GM19395 (cell line): ENCODE measurements around the gene NUP214.

Experiments used
- ATAC-seq: cut with Tn5 transposase; IDR thresholded peaks from one replicate; pipeline ENCODE4 v1.9.1; 2021; ENCODE audit warnings: mild to moderate bottlenecking, moderate library complexity; ENCODE audit not compliant: unreplicated experiment

NUP214 gene

DNA sequence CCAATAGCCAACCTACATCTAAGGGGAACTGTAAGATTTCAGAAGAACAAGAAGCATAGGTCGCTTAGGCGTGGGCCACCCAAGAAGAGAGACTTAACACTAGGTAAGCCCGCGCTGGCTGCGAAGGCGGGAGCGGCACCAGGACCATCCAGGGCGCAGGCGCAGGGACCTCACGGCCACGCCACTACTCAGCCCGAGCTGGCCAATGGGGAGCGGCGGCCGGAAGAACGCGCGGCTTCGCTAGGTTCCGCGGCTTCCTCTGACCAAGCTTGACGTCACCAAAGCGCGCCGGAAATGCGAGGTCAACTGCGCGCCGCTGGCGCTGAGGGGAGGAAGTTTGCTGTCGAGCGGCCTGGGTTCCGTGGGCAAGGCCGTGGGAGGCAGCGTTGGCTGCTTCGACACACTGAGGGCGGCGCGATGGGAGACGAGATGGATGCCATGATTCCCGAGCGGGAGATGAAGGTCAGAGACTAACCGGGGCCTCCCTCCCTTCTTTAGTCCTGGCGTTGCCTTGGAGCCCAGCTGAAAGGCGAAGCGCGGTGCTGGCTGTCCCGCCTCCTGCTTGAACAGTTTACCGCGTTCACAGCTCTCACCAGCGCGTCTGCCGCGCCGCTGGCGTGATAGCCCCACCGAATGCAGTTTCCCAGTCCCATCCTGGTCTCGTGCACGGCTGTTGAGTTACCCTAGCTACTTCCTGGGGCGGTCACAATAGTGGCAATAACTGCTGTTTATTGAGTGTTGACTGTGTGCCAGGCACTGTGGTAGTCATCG is at the start of gene NUP214:
TSS of gene NUP214 (plus strand) at position 299 of the 771 bp plus-strand sequence. CDS start at position 418, 119 bp downstream.
- peak; percentile 88 for ATAC-seq

DNA sequence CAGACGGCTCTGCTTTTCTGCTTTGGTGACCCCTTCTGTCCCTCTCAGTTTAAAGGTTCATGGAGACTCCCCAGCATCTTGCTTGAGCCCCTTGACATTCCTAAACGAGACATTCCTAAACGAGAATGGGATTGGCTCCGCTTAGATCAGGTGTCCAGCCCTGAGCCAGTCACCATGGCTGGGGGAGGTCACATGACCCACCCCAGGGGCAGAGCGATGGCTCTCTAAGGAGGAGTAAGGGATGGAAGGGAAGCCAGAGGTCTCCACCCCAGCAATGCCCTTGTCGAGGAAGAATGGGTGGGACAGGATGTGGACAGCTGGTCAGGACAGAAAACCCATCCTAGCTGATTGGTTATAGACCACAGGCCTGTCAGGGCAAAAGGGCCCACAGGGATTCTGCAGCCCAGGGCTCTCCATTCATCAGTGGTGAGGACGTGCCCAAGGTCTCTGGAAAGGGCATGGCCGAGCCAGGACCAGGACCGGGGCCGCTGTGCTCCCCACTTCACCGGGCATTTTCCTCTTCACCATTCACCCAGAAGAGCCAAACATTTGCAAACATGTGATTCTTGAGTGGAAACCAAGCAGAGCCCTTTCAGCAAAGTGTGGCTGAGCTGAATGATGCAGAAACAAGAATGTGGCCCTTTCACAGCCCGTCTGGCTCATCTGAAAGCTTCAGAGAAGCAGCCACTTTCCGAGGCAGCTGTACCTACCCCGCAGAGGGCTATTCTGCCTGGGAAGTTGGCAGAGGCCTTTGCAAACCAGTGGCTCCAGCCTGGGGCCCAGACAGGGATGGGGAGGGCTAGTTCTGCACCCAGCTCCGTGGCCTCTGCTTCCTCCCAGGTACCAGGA is 48.8 kb upstream of the NUP214 start:
- no peak for ATAC-seq

DNA sequence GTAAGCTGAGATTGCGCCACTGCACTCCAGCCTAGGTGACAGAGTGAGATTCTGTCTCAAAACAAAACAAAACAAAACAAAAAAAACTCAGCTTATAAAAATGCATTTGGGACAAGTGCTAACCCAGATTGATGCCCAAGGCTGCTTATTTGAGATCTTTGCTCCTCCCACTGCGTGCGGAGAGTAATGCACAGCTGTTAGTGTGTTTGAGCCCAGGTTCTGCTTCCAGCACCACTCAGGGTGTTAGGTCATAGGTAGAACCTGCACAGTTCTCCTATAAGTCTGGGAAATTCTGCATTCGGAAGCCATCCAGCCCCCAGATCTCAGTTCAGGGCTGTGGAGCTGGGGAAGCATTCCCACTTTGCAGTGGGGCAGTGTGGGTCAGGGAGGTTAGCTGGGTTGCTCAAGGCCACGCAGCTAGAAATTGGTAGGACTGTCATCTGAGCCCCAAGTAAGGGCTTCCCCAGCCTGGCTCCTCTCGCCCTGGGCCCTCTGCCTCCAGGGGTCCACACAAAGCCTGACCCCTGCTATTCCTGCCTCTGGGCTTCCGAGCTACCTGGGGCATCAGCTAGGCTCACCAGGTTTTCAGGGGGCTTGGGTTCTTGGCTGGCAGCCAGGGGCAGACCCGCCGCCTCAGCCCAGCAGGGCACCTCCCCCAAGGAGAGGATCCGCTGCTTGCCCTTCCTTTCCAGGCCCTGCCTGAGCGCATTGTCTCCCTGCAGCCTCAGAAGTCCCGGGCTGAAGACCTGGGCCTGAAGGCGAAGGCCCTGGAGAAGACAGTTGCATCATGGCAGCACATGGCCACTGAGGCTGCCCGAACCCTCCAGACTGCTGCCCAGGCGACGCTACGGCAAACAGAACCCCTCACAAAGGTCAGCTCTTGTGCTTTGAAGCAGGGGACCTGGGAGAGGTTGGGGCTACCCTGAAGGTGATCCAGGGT is 46.7 kb upstream of the NUP214 start:
- no peak for ATAC-seq

DNA sequence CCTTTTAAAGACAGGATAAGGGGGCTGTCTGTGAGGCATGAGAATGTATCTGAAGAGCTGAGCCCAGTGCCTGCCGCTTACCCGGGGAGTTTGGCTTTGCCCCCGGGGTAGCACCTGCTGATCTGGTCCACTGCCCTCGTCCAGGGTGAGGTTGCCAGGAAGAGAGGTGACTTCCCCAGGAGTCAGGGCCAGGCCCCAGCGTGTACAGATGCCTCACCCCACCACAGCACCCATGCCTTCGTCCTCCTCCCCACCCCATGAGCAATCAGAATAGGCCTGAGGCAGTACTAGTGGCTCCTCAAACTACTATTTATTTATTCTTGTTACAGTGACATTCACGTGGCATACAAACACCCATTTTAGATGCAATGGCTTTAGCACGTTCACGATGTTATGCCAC is 44.8 kb upstream of the NUP214 start:
- no peak for ATAC-seq

DNA sequence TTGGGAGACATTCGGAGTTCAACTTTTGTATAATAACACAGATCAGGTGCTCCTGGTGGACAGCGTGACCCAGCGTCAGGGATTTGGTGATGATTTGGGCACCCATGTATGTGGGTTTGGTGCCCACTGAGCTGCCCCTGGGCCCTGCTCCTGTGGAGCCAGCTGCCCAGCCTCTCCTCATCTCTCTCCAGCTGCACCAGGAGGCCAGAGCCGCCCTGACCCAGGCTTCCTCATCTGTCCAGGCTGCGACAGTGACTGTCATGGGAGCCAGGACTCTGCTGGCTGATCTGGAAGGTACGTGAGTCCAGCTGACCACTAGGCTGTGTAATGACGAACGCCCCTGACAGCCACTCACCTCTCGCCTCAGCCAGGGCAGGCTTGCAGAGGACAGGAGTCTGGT is 43.5 kb upstream of the NUP214 start:
- ATAC-seq = no peak

DNA sequence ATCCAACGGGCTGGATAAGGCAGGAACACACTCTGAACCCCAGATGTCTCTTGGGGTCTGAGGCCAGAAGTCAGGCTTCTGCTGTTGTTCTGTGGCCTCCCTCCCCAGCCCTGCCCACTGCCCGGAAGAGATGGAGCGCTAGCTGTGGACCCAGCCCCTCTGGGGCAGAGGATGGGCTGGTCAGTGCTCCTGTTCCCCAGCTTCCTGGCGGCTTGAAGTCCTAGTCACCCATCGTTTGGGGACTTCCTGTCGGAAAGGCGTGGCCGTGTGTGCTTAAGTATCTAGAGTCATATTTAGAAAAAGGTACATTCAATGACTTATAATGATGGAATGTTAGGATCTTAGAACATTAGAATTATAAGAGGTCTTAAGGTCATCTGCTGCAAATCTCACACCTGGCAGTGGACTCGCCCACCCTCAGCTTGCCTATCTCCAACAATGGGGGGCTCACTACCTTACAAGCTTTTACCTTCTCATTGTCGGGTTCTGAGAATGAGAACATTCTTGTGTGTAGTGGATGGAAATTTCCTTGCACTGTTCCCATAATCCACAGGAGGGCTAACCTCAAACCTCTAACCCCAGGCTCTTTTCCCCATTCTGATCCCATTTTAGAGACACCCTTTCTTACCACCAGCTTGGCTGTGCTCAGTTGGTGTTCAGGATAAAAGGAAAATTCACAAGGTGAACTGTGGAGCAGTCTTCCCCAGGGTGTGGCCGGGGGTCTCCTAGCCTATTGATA is 42.4 kb upstream of the NUP214 start:
- no peak for ATAC-seq

DNA sequence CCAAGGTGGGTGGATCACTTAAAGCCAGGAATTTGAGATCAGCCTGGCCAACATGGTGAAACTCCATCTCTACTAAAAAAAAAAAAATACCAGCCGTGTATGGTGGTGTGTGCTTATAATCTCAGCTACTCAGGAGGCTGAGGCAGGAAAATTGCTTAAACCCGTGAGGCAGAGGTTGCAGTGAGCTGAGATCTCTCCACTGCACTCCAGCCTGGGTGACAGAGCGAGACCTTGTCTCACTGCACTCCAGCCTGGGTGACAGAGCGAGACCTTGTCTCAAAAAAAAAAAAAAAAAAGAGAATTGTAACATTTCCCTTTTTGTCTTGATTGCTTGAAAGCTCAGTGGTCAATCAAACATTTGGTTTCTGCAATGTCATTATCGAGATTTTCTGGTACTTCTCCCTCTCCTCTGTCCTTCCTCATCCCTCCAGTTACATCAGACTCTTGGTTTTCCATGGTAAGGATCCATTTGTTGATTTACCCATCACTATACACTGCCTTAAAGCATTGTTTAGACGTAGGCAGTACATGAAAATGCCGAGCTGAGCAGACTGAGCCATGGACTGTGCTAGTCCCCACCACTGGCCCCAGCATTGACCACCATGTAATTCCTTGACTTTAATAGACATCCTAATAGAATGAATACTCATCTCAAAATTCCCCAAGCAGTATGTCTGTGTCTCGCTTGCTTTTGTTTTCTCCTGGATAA is 40.6 kb upstream of the NUP214 start:
- ATAC-seq = no peak

DNA sequence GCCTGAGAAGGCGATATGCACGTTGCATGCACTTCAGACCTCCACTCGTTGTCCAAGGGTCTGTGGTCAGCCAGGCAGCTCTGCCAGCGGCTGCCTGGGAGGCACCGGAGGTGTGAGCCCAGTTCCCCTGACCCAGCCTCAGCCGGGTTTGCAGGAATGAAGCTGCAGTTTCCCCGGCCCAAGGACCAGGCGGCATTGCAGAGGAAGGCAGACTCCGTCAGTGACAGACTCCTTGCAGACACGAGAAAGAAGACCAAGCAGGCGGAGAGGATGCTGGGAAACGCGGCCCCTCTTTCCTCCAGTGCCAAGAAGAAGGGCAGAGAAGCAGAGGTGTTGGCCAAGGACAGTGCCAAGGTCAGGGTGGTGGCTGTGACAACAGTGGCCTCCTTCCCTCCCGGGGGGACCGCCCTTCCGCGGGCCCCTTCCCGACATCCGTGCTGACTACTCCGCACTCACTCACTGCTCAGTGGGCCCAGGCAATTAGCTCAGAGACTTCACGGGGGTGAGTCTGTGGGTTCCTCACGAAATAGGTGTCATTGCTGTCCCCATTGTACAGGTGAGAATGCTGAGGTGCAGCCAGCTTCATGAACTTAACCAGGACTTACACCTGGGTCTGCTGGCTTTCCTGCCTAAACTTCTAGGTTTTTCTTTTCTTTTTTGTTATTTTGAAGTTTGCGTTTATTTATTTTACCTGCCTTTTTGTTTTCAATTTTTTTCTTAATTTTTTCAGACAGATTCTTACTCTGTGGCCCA is 39.8 kb upstream of the NUP214 start:
- ATAC-seq = no peak

DNA sequence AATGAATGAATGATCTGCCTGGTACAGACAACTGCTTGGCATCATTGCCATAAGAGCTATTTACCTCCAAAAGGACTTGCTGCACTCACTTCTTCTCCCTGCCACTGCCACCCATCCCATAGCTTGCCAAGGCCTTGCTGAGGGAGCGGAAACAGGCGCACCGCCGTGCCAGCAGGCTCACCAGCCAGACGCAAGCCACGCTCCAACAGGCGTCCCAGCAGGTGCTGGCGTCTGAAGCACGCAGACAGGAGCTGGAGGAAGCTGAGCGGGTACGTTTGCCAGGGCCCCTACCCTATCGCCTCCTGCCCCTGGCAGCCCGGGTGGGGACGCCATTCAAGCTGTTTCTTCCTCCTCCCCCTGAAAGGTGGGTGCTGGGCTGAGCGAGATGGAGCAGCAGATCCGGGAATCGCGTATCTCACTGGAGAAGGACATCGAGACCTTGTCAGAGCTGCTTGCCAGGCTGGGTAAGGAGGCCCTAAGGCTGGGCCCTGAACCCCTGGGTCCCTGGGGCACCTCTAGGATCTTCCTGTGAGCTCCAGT is 38.0 kb upstream of the NUP214 start:
- no peak for ATAC-seq

DNA sequence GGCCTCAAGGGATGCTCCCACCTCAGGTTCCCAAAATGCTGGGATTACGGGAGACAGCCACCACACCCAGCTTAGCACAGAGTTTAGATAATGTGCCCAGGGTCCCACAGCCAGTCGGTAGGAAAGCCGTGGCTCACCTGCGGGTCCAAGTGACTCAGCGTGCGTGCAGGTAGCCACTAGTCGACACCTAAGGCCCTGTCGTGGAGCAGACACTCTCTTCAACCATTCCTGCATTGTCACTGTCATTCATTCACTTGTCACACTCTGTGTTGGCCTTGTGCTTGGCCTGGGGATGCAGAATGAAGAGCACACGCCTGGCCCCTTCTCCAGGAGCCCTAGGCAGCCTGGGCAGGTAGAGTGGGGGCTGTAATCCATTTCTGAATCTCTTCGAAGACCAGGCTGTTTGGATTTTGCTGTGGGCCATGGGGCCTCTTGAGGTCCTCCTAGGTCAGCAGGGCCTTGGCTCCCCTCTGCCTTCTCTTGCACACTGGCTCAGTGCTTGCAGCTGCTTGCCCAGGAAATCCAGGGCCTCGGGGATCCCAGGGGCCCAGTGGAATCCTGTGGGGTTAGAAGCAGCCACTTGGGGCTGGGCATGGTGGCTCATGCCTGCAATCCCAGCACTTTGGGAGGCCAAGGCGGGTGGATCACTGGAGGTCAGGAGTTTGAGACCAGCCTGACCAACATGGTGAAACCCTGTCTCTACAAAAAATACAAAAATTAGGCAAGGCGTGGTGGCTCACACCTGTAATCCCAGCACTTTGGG is 35.2 kb upstream of the NUP214 start:
- ATAC-seq = no peak

DNA sequence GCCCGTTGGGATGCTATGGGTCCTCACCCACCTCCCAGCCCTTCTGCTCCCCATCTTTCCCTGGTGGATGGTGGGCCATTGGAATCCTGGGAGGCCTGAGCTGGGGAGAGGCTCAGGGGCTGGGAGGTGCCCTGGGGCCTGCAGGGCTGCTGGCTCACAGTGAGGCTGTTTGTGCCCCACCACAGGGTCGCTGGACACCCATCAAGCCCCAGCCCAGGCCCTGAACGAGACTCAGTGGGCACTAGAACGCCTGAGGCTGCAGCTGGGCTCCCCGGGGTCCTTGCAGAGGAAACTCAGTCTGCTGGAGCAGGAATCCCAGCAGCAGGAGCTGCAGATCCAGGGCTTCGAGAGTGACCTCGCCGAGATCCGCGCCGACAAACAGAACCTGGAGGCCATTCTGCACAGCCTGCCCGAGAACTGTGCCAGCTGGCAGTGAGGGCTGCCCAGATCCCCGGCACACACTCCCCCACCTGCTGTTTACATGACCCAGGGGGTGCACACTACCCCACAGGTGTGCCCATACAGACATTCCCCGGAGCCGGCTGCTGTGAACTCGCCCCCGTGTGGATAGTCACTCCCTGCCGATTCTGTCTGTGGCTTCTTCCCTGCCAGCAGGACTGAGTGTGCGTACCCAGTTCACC is 33.9 kb upstream of the NUP214 start:
- no peak for ATAC-seq

DNA sequence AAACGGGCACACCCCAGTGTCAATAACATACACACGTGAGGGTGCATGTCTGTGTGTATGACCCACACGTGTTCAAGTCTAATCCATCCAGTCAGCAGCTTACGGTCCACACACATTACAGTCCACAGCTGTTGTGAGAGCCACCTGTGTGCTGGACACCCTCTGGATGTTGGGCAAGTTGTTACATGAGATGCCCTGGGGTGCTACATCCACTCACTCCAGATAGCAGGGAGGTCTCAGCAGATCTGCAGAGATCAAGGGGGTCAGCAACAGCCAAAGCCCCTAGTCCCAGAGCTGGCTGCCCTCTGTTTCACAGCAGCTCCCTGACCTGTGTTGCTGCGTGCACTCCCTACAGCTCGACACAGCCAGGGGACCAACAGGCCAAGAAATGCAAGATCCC is 33.4 kb upstream of the NUP214 start:
- ATAC-seq = no peak

DNA sequence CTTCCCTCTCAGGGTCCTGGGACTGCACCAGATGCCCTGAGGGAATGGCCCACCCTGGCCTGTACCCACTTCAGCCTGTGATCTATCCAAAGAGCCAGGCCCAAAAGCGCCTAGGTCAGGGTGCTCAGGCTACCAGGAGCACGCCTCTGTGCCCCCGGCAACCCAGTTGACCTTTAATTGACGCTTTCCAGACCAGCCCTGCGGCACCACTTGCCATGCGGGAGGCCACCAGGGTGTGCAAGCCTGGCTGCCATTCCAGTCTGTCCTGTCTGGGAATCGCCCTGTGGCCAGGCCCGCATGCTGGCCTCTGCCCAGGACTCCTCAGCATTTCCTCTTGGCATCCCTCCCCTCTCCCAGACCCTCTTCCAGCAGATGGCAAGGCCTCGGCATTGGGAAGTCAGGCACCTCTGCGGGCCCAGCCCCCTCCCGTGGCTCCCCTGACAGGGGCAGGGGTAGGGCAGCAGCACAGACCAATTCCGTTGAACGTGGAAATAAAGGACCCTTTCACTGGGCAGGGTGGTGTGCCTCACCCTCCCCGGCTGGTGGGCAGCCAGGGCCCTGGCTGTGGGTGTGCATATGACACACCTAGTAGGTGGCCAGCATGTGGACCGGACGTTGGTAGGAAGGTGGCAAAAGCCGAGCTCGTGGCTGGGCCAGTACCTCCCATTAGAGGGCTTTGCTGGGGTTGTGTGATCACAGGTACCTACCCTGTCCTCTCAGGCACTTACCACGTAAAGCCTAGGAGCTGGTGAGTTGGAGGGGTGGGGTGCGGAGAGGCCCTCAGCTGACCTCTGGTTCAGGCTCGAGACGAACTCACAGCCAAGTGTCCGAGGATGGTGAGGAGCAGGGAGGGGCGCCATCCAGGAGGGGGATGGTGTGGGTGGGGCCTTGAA is 32.6 kb upstream of the NUP214 start:
- ATAC-seq = no peak

DNA sequence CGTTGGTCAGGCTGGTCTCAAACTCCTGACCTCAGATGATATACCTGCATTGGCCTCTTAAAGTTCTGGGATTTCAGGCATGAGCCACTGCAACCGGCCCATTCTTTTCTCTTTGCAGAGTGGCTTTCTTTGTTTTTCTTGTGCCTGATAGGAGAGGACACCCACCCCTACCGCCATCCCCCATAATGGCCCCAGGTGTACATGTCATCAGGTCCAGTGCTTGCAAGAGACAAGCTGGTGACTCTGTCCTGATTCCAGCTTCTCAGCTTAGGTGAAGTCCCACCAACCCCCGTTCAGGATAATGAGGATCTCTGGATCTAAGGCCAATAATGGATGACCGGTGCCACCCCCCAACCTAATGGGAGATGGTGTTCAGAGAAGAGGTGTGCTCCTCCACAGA is 31.4 kb upstream of the NUP214 start:
- ATAC-seq = no peak

DNA sequence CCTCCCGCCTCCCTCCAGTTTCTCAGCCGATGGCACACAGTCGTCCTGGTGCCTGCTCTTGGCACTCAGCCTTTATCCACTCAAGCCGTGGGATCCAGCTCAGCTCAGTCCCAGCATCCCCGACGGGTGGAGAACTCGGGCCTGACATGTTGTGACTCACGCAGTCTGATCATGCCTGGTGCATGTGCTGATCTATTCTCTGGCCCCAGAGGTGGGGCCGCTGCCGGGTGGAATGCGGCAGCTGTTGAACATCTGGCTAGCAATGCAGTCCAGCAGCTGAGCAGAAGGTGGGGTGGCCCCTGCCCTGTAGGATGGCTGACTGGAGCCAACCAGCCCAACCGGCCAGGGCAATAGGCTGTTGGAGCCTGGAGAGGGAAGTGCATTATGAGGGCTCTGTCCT is 30.8 kb upstream of the NUP214 start:
- no peak for ATAC-seq

DNA sequence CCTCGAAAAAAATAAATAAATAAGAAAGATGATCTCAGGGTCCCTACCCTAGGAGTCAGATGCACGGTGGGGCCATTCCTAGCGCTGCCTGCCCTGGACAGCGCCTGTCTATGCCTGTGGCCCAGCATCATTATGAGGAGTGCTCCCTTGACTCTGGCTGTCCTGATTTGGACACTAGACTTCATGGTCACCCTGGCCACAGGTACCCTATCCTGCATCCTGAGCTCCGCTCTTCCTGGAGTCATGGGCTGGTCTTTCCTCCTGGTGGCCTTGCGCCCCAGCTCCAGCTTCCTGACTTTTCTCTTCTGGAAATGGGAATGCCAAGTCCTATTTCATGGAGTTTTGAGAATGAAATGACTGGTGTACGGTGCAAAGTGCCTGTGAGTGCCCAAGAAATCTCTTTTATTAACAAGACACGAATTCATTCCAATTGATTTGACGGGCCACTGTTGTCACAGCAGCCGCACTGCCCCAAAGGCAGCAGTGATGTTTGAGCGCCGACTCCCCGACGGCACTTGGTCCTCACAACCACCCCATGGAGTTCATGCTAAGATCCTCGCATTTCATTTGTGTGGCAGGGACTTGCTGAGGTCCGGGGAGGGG is 29.6 kb upstream of the NUP214 start:
- no peak for ATAC-seq
